GM21528 (cell line): Measurements from ENCODE around the gene RAB40C.
A peak's percentile ranks its signal among the peaks of the same experiment; 100 is the strongest.

ENCODE experiments used
- ATAC-seq: cut with Tn5 transposase; IDR thresholded peaks from one replicate; pipeline ENCODE4 v1.9.1; 2021; ENCODE audit warnings: mild to moderate bottlenecking, moderate library complexity; ENCODE audit not compliant: unreplicated experiment, low FRiP score

Gene RAB40C

GRCh38 chr16:589658-590187, at the start of gene RAB40C:
TSS of gene RAB40C (plus strand) at chr16:590066. CDS start at chr16:590292, 226 bp downstream.
- peak; percentile 72 for ATAC-seq

- ATAC-seq, result no peak
These were observed 49.1 kb upstream of the RAB40C start for GRCh38 chr16:540645-541340.

GRCh38 chr16:543301-544164, 46.3 kb upstream of the RAB40C start:
- ATAC-seq, result no peak

GRCh38 chr16:544517-544916, 45.3 kb upstream of the RAB40C start:
- ATAC-seq, result no peak

GRCh38 chr16:546909-547770, 42.7 kb upstream of the RAB40C start:
- no peak for ATAC-seq

DNA sequence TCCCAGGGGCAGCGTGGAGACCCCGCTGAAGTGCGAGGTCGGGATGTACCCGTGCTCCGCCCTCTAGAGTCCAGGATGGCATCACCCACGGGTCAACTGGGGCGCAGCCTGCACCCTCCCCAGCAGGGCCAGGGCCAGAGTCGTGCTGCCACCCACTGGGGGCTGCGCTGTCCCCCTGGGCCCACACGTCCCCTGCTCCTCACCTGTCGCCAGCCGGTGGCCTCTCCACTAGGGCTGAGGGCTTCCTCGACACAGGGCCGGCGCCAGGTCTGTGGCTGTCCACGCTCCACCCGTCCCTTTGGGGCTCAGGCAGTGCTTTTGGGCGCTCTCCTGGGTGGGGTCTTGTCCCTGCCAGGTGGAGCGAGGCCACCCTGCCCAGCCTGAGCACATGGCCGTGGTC, 41.3 kb upstream of the RAB40C start:
- no peak for ATAC-seq

DNA sequence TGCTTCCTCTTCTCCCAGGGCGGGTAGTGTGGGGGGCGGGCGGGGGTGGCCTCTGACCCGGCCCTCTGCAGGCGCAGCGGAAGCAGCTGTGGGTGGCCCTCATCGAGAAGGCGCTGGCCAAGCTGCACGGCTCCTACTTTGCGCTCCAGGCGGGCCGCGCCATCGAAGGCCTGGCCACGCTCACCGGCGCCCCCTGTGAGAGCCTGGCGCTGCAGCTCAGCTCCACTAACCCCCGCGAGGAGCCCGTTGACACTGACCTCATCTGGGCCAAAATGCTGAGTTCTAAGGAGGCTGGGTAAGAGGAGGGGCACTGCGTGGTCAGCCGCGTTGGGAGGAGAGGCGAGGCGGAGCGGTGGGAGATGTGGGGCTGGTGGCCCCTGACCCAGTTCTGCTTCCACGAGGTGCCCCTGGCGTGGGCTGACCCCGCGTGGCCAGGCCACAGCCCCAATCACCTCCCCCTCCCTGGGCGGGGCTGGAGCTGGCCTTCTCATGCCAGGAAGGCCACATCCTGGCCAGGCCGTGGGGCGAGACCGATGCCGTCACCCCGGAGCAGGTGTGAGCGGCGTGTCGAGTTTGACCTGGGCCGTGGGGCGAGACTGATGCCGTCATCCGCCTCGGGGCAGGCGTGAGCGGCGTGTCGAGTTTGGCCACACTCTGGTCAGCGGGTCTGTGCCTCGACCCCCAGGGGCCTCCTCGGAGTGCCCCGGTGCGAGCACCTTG, 40.2 kb upstream of the RAB40C start:
- ATAC-seq, result no peak

GRCh38 chr16:551210-551609, 38.7 kb upstream of the RAB40C start:
- ATAC-seq, result no peak

DNA sequence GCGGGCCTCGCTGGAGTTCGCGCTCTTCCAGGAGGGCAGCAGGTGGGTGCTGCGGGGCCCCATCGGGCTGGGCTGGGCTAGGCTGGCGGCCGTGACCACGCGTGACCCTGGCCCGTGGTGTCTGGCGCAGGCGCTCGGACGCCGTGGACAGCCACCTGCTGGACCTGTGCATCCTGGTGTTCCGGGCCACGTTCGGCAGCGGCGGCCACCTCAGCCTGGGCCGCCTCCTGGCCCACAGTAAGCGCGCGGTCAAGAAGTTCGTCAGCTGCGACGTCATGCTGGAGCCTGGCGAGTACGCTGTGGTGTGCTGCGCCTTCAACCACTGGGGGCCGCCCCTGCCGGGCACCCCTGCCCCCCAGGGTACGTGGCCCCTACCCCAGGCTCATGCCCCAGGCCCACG, 37.7 kb upstream of the RAB40C start:
- no peak for ATAC-seq

DNA sequence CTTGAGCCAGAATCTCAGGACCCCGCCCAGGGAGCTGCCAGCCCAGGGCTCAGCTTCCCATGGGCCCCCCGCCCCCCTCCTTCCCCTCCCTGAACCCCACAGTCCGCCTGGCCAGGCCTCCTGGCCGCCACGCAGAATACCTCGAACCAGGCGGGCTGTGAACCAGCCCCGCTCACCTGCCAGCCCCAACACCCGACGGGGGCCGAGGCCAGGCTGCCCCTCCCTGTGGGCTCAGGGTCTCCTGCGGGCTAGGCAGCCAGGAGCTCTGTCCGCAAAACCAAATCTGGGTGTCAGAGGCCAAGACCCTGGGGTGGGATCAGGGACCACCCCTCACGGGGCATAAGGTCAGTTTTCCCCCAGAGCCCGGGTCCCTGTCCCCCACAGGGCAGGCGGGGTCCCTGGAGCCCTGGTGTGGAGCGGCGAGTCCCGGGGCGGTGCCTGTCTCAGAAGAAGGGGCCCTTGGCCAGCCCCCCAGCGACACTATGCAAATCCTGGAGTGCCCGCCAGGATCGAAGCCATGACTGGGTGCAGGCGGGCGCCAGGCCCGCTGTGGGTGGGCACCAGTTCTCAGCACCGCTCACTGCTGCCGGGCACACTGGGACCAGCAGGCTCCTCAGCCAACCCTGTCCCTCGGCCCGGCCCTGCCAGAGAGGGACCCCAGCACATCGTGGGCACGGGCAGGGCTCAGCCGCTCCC, 36.1 kb upstream of the RAB40C start:
- no peak for ATAC-seq

DNA sequence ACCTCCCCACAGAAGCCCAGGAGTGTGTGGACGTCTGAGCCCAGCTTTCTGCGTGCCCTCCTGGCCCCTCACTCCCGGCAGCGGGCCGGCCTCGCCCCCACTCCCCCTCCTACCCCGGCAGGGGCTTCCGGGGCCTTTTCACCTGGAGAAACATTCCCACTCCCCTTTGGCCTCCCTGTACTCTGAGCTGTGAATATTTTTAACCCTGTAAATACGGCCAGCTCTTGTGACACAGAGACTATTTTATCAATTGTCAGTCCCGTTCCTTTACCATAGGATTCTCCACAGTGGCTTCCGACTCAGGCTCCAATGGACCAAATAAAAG, 35.6 kb upstream of the RAB40C start:
- ATAC-seq, result no peak

GRCh38 chr16:554640-555365, 35.1 kb upstream of the RAB40C start:
- ATAC-seq, result no peak

GRCh38 chr16:555528-556473, 34.1 kb upstream of the RAB40C start:
- no peak for ATAC-seq

GRCh38 chr16:556474-557173, 33.2 kb upstream of the RAB40C start:
- no peak for ATAC-seq

- no peak for ATAC-seq
These were observed 32.2 kb upstream of the RAB40C start for GRCh38 chr16:557463-558297.

DNA sequence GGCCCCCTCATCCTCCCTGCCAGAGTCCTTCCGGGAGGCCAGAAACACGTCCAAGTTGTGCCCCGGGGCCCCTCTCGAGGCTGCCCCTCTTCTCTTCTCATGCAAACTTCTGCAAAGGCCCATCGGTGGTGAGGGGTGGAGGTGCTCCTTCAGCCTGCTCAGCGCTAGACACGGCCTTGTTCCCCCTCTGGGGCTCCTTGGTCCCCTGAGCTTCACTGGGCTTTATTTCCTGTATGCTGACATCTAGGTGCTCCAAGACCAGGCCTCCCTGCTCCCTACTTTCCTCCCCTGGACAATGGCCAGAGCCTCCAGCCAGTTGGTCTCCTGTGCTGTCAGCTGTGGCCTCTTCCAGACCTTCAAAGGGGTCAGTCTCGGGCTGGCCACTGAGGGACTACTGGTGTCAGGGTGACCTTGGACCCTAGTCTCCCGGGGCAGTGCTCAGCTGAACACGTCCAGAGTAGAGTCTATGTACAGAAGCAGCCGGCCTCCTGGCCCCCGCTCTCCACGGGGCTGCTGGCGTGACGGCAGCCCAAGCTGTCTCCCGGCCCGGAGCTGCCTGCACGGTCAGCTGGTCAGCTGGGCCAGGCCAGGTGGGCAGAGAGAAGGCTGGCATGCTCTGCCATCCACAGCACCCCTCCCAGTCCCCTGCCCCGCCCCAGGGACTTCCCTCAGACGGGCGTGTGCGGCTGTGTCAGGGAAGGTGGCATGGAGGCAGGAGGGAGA, 31.4 kb upstream of the RAB40C start:
- no peak for ATAC-seq
